OCI-LY7 (cell line): Measurements from ENCODE around the gene ZFP90.

Source experiments
- CTCF ChIP-seq: fragments of 200-600 bp; sonication (generic); conservative IDR thresholded peaks from 2 replicates; pipeline ENCODE4 v1.5.1; 2014; ENCODE audit warnings: mild to moderate bottlenecking, antibody characterized with exemption, low read length, moderate library complexity, mixed read lengths
- EZH2phosphoT487 ChIP-seq: fragments of 200-600 bp; sonication (generic); IDR thresholded peaks from 2 replicates; pipeline ENCODE4 v1.6.1; 2018; ENCODE audit warnings: low read depth, borderline replicate concordance, mild to moderate bottlenecking, mixed run types, antibody characterized with exemption, low read length, moderate library complexity, mixed read lengths

- no peak for TF ChIP-seq CTCF
- TF ChIP-seq EZH2phosphoT487, result no peak
These were observed 684 bp downstream of the ZFP90 start for GRCh38 chr16:68539711-68540239.
